ENCODE measurements around the gene GALNT15.

The GALNT15 gene

GRCh38 chr3:16252243-16252978 is 77.9 kb downstream of the GALNT15 start:
- peak overlapping the region; percentile 67 for H3K27ac ChIP-seq
- no peak for TF ChIP-seq ZFX (IDR thresholded peaks at IDR 0.05; ENCODE audit: borderline replicate concordance)
- TF ChIP-seq, protein P1, sequence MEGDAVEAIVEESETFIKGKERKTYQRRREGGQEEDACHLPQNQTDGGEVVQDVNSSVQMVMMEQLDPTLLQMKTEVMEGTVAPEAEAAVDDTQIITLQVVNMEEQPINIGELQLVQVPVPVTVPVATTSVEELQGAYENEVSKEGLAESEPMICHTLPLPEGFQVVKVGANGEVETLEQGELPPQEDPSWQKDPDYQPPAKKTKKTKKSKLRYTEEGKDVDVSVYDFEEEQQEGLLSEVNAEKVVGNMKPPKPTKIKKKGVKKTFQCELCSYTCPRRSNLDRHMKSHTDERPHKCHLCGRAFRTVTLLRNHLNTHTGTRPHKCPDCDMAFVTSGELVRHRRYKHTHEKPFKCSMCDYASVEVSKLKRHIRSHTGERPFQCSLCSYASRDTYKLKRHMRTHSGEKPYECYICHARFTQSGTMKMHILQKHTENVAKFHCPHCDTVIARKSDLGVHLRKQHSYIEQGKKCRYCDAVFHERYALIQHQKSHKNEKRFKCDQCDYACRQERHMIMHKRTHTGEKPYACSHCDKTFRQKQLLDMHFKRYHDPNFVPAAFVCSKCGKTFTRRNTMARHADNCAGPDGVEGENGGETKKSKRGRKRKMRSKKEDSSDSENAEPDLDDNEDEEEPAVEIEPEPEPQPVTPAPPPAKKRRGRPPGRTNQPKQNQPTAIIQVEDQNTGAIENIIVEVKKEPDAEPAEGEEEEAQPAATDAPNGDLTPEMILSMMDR (IDR thresholded peaks at IDR 0.05): no peak

DNA sequence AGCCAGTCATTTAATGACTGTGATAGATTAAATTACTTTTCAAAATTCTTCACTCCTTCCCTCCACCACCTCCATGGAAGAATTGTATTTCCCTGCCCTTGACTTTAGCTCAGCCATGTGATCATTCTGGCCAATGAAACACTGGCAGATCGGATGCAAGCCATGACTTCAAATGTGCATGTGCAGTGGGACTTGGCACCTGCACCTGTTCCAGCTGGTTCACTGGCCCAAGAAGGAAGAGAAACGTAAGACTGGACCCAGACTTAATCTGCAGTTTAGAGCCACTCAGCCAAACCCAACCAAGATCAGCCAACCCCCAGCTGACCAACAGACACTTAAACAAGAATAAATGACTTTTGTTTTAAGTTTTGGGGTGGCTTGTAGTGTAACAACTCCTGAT is 78.5 kb downstream of the GALNT15 start:
- peak overlapping the region; percentile 67 for H3K27ac ChIP-seq
- TF ChIP-seq, protein P1 (IDR thresholded peaks at IDR 0.05): no peak
- no peak for TF ChIP-seq ZFX (IDR thresholded peaks at IDR 0.05; ENCODE audit: borderline replicate concordance)

- TF ChIP-seq, protein P1 (IDR thresholded peaks at IDR 0.05): no peak
- no peak for TF ChIP-seq ZFX (IDR thresholded peaks at IDR 0.05; ENCODE audit: borderline replicate concordance)
- no peak overlapping the region for H3K27ac ChIP-seq
Observed at GRCh38 chr3:16253601-16254000, 79.1 kb downstream of the GALNT15 start.

DNA sequence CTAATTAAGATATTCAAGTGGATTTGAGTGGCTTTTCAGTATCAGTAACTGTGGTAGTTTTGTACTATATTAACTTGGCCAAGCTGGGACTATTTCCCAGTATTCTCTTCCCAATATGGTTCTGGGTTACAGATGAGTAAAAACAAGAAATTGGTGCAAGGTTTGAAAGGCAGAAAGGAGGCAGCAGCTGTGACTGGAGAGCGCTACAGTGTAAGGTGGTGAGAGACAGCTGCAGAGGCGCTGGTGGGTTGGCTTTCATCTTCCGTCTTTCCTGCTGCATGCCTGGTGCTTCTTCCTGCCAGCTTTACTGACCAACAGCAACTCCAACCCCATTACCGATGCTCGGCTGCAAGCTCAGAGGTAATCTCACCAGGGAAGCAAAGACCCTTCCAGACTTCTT is 80.4 kb downstream of the GALNT15 start:
- H3K27ac ChIP-seq: no peak overlapping the region
- no peak for TF ChIP-seq ZFX (IDR thresholded peaks at IDR 0.05; ENCODE audit: borderline replicate concordance)
- TF ChIP-seq, protein P1 (IDR thresholded peaks at IDR 0.05): no peak

GRCh38 chr3:16255326-16255725 is 80.8 kb downstream of the GALNT15 start:
- TF ChIP-seq, protein P1 (IDR thresholded peaks at IDR 0.05): no peak
- no peak for TF ChIP-seq ZFX (IDR thresholded peaks at IDR 0.05; ENCODE audit: borderline replicate concordance)
- H3K27ac ChIP-seq: no peak overlapping the region

GRCh38 chr3:16255726-16256125 is 81.2 kb downstream of the GALNT15 start:
- H3K27ac ChIP-seq: no peak overlapping the region
- TF ChIP-seq, protein P1 (IDR thresholded peaks at IDR 0.05): no peak
- TF ChIP-seq ZFX (IDR thresholded peaks at IDR 0.05; ENCODE audit: borderline replicate concordance): no peak

DNA sequence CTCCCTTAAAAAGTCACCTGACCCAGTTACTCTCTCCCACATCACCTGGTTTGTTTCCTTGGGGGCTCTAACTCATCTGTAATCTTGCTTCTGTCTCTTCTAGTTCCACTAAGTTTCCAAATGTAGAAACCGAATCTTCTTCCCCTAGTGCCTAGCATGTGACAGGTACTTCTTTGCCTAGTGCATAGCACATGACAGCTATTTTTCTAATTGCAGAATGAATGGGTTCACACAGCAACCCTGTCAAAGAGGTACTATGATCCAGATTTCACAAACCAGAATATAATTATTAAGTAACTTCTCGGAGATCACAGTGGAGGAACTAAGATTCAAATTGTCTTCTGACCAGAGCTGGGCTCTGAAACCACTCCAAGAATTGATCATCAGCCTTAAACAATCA is 82.8 kb downstream of the GALNT15 start:
- TF ChIP-seq ZFX (IDR thresholded peaks at IDR 0.05; ENCODE audit: borderline replicate concordance): no peak
- TF ChIP-seq, protein P1 (IDR thresholded peaks at IDR 0.05): no peak
- H3K27ac ChIP-seq: no peak overlapping the region

Data from 22Rv1 (cell line).